Heart left ventricle (tissue), 16 donors: Measurements from ENCODE around the gene C1orf232. TPM values are rescaled to one million over a fixed set of nuclear protein-coding genes. Genes with fewer than 3 reads are reported as not detected.
A peak's percentile ranks its signal among the peaks of the same experiment; 100 is the strongest.

Experiments
- ATAC-seq, 4 donors: fragments of 200-7000 bp; cut with Tn5 transposase; one replicate each; pipeline ENCODE4 v1.9.1; 2020 to 2022; ENCODE audit warnings: moderate library complexity in 4 of 4, mild to moderate bottlenecking in 3 of 4, moderate number of reproducible peaks in 1 of 4
- DNase-seq, 5 donors: peaks; one replicate each; pipeline ENCODE4 v3.0.0-alpha.2; 2020
- H3K27ac ChIP-seq, 12 donors: fragments of 200-600 bp; sonication (generic) in 4 of 12; one replicate each; pipeline versions ENCODE4 v1.5.0 to v1.8.0; 2016 to 2022; ENCODE audit warnings: mild to moderate bottlenecking in 2 of 12
- H3K27me3 ChIP-seq, 9 donors: fragments of 200-600 bp; sonication (generic) in 2 of 9; one replicate each; pipeline versions ENCODE4 v1.5.1 to v1.8.0; 2016 to 2022; ENCODE audit warnings: mild to moderate bottlenecking in 3 of 9
- H3K36me3 ChIP-seq, 9 donors: fragments of 200-600 bp; sonication (generic) in 2 of 9; one replicate each; pipeline versions ENCODE4 v1.5.0 to v1.8.0; 2018 to 2022; ENCODE audit warnings: mild to moderate bottlenecking in 2 of 9
- H3K4me1 ChIP-seq, 12 donors: fragments of 200-600 bp; sonication (generic) in 4 of 12; one replicate each; pipeline versions ENCODE4 v1.5.0 to v1.8.0; 2016 to 2022; ENCODE audit warnings: mild to moderate bottlenecking in 3 of 12
- H3K4me3 ChIP-seq, 12 donors: fragments of 200-600 bp; sonication (generic) in 4 of 12; one replicate each; pipeline versions ENCODE4 v1.5.0 to v1.8.0; 2017 to 2022; ENCODE audit warnings: mild to moderate bottlenecking in 9 of 12, moderate library complexity in 4 of 12
- H3K9me3 ChIP-seq, 12 donors: fragments of 200-600 bp; sonication (generic) in 4 of 12; one replicate each; pipeline versions ENCODE4 v1.5.0 to v1.8.0; 2016 to 2022; ENCODE audit warnings: mild to moderate bottlenecking in 1 of 12
- CTCF ChIP-seq, 12 donors: fragments of 200-600 bp; sonication (generic) in 4 of 12; IDR thresholded peaks; one replicate each; pipeline versions ENCODE4 v1.5.0 to v1.8.0; 2018 to 2022; ENCODE audit warnings: antibody characterized with exemption in 12 of 12, mild to moderate bottlenecking in 5 of 12
- POLR2A ChIP-seq, 2 donors: fragments of 450-650 bp; IDR thresholded peaks; one replicate each; pipeline ENCODE4 v1.6.1; 2017; ENCODE audit warnings: antibody characterized with exemption in 2 of 2, mild to moderate bottlenecking in 2 of 2, moderate library complexity in 2 of 2
- WGBS, 4 donors: extraction: QIAGEN DNeasy Blood & Tissue Kit in 2 of 4; methylation state at CpG; one replicate each; pipeline versions ENCODE4 v1.1.5 to v1.1.7; 2013 to 2018; 5-methylcytosine and 5-hydroxymethylcytosine counted together
- intact Hi-C, 10 donors: fragments of 100-400 bp; cut with DNase I; formaldehyde crosslinking; loops; one replicate each; pipeline versions ENCODE4 v1.11.1 to v1.14.2; 2022
- polyA plus RNA-seq, 2 donors: library from polyadenylated mRNA; stranded (reverse); fragments of 200-250 nt; gene quantifications; one replicate each; pipeline ENCODE4 v1.2.3, GENCODE V29; 2013
- total RNA-seq, 9 donors: library from RNA; depleted of rRNA in 2 of 9; stranded (reverse); fragments of >200 nt in 2 of 9; fragmentation: NEBNext Ultra II Directional in 3 of 9; extraction: Animal tissue kit (Norgen Biotek cat#: 25700) in 3 of 9; gene quantifications; one replicate each; pipeline versions ENCODE4 v1.1.0 to v1.2.4, GENCODE V29; 2016 to 2023
- donor health status: ischemic (EF 13 %, LVEDD 7.1; RV severe dilation, severe dysfunction).
- donor health status: healthy with polysubstance abuse.
- donor health status: DM: no; HTN: yes; CAD: no.
- donor health status: DM: no; HTN: no; CAD: no.
- donor health status: ischemic (EF 25% LVEDD 6.9; RV normal size, moderate dysfunction).
- donor health status: ischemic (EF 25% LVEDD 5.7; RV mildly dilated, moderate dysfunction).
- donor health status: healthy.
- donor health status: DM: yes; HTN: yes; CAD: no.
- donor health status: ischemic (EF 35%, LVEDD 5.7; RV mildly dilated, moderate dysfunction).
- donor health status: nonischemic (EF 11% LVEDD 7.7; RV severe dilation, severe dysfunction).
- donor health status: DM: yes; HTN: yes; CAD: no.
- donor health status: PGD.
- donor health status: ischemic (EF 29% LVEDD 5.4; RV normal size, mild dysfunction).
- donor health status: nonischemic (EF 23%, LVEDD 6.1; RV moderate dilation, normal function).

Gene C1orf232
- total and polyA plus RNA-seq, 11 donors: not detected

DNA sequence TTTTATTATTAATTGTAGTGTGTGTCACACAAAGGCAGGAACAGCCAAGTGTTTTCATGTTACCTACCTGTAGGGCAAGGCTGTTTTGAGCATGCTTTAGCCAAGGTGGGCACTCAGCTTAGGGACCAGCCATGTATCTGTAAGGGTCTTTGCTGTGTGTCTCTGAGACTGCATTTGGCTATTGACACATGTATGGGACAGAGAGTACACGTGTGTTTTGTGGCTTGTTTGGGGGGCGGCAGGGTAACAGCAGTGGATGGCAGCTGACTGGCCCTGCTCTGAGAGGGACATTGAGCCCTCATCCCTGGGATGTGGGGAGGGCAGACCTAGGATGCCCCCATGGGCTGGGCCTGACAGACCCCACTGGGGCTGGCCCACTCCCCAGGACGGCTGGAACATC, 28.5 kb upstream of the C1orf232 start:
- H3K9me3 ChIP-seq: no peaks in the 10 kb centered on the region
- no peak for DNase-seq
- TF ChIP-seq POLR2A (IDR thresholded peaks at IDR 0.05) (no peak), CTCF (IDR thresholded peaks at IDR 0.05) (no peak)
- WGBS, 4 donors: 84 to 95% (median 91%) methylated on average over 3 of the region's 3 CpGs
- no peak overlapping the region for H3K27ac ChIP-seq
- ATAC-seq: no peak
- H3K4me1 ChIP-seq: peaks cover 0 to 15% (median 0%) of the 10 kb centered on the region in 12 donors
- H3K4me3 ChIP-seq: no peak overlapping the region
- intact Hi-C loops: no loop called here
- no peaks in the 10 kb centered on the region for H3K36me3 ChIP-seq
- no peaks in the 10 kb centered on the region for H3K27me3 ChIP-seq

GRCh38 chr1:26195805-26196204, 27.0 kb upstream of the C1orf232 start:
- Histone ChIP-seq H3K4me3 (no peak overlapping the region), H3K36me3 (no peaks in the 10 kb centered on the region), H3K27ac (no peak overlapping the region), H3K4me1 (no peaks in the 10 kb centered on the region), H3K27me3 (no peaks in the 10 kb centered on the region), H3K9me3 (no peaks in the 10 kb centered on the region)
- no peak for DNase-seq
- TF ChIP-seq CTCF (IDR thresholded peaks at IDR 0.05) (no peak), POLR2A (IDR thresholded peaks at IDR 0.05) (no peak)
- intact Hi-C loops: no loop called here
- WGBS, 4 donors: 63 to 96% (median 80%) methylated on average over 3 of the region's 3 CpGs
- ATAC-seq: no peak

DNA sequence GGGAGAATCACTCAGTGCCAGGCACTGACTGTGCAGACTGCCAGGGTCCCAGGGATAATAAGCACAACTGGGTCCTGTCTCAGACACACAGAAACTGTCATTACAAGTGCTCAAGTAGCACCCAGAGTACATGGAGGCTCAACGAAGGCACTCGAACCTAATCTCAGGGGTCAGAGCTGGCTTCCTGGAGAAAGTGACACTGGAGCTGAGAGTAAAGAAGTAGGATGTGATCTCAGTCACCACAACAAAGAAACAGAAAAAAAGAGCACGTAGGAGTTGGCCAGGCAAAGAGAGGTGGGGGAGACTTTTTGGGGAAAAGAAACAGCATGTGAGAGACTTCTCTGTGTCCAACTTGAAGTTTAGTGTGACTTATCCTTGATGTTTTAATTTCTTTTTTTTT, 23.0 kb upstream of the C1orf232 start:
- no peak for TF ChIP-seq POLR2A (IDR thresholded peaks at IDR 0.05)
- no peak for TF ChIP-seq CTCF (IDR thresholded peaks at IDR 0.05)
- 14 to 17% (median 16%) methylated on average over 3 of the region's 3 CpGs for WGBS, 4 donors
- intact Hi-C loops: no loop called here

DNA sequence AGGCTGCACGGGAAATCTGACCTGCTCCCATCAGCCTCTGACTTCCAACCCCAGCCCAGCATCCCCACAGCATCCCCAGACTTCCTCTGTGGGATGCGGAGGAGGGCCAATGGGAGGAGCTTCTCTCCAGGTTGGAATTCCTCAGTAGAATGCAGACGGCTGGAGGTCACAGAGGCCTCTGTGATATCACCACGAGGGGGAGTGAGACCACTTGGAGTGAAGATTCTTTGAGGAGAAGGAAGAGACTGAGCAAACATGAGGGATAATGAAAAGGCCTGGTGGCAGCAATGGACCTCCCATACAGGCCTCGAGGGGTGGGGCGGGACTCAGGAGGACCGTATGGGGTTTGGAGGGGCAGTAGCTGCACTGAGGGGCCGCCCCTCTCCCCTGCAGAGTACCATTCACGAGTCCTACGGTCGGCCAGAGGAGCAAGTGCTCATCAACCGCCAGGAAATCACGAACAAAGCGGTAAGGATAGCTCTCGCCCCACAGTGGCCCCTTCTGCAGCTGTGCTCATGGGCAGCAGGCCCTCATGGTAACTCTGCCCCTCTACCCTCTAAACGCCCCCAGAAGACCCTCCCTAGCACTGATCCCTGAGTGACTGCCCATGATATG, 21.7 kb upstream of the C1orf232 start, which contains the start of gene CATSPER4:
CATSPER4 (plus strand) TSS at position 230 of the 615 bp plus-strand sequence; CDS start at position 256, 26 bp downstream.
- H3K9me3 ChIP-seq: no peaks in the 10 kb centered on the region
- ATAC-seq (peak in 1 of 4 donors; percentile 26), DNase-seq (no peak)
- intact Hi-C loops: no loop called here
- no peak within 1 kb of the TSS for H3K4me3 ChIP-seq
- 49 to 59% (median 53%) methylated on average over 16 of the region's 16 CpGs for WGBS, 4 donors
- no peaks in the 10 kb centered on the region for H3K4me1 ChIP-seq
- H3K36me3 ChIP-seq: no peaks in the 10 kb centered on the region
- TF ChIP-seq POLR2A (IDR thresholded peaks at IDR 0.05) (no peak), CTCF (IDR thresholded peaks at IDR 0.05) (peak in 4 of 12 donors; percentile 6 to 19 (median 12))
- no peaks in the 10 kb centered on the region for H3K27me3 ChIP-seq
- no peak within 1 kb of the TSS for H3K27ac ChIP-seq

More for the DNA sequence above, 23.0 kb upstream of the C1orf232 start:
- DNase-seq (no peak), ATAC-seq (peak in 1 of 4 donors; percentile 30)
- no peak overlapping the region for H3K27ac ChIP-seq
- H3K27me3 ChIP-seq: no peaks in the 10 kb centered on the region
- no peaks in the 10 kb centered on the region for H3K36me3 ChIP-seq
- H3K4me1 ChIP-seq: no peaks in the 10 kb centered on the region
- H3K9me3 ChIP-seq: no peaks in the 10 kb centered on the region
- H3K4me3 ChIP-seq: no peak overlapping the region
